Osteoblast (primary cell): ENCODE measurements around the gene SLC66A1. TPM values are rescaled to one million over a fixed set of nuclear protein-coding genes. Genes with fewer than 3 reads are reported as not detected.
"Not testable (repeated sequence)": the region's sequence is repeated elsewhere in the genome, so short reads cannot be mapped to it uniquely, and the experiment has no call there.

ENCODE experiments used
- DNase-seq: peaks from one replicate; pipeline ENCODE4 v3.0.0; 2011; ENCODE audit warnings: low spot score, mixed read lengths; ENCODE audit not compliant: insufficient read length; ENCODE audit errors: missing footprints
- H2AFZ ChIP-seq: 2 replicates; pipeline ENCODE4 v1.6.0; 2011; ENCODE audit warnings: mild to moderate bottlenecking, low read length
- H3K27ac ChIP-seq: 2 replicates; pipeline ENCODE4 v1.5.1; 2011; ENCODE audit warnings: mild to moderate bottlenecking, low read depth, low read length, moderate library complexity
- H3K27me3 ChIP-seq: 2 replicates; pipeline ENCODE4 v1.6.0; 2012; ENCODE audit warnings: mild to moderate bottlenecking, control low read depth, inconsistent platforms, low read length, moderate library complexity; ENCODE audit not compliant: insufficient read depth
- H3K36me3 ChIP-seq: 2 replicates; pipeline ENCODE4 v1.5.1; 2011; ENCODE audit warnings: mild to moderate bottlenecking, low read length, control low read depth, moderate library complexity; ENCODE audit not compliant: insufficient read depth
- H3K4me1 ChIP-seq: 2 replicates; pipeline ENCODE4 v1.5.1; 2011; ENCODE audit warnings: mild to moderate bottlenecking, low read length, control low read depth, moderate library complexity; ENCODE audit not compliant: insufficient read depth
- H3K4me2 ChIP-seq: 2 replicates; pipeline ENCODE4 v1.6.0; 2011; ENCODE audit warnings: mild to moderate bottlenecking, low read length; ENCODE audit not compliant: insufficient read depth
- H3K4me3 ChIP-seq: fragments of 200-600 bp; sonication (generic); 3 replicates; pipeline ENCODE4 v1.5.1; 2012; ENCODE audit warnings: mild to moderate bottlenecking, low read length, inconsistent platforms; ENCODE audit not compliant: insufficient read depth
- H3K79me2 ChIP-seq: 2 replicates; pipeline ENCODE4 v1.6.0; 2012; ENCODE audit warnings: mild to moderate bottlenecking, low read length, control low read depth, inconsistent platforms; ENCODE audit not compliant: insufficient read depth
- H3K9me3 ChIP-seq: 2 replicates; pipeline ENCODE4 v1.5.1; 2011; ENCODE audit warnings: low read depth, low read length, control low read depth
- H4K20me1 ChIP-seq: 2 replicates; pipeline ENCODE4 v1.6.0; 2012; ENCODE audit warnings: mild to moderate bottlenecking, low read length, control low read depth; ENCODE audit not compliant: insufficient read depth
- total RNA-seq: library from RNA; depleted of rRNA; stranded (reverse); fragments of >200 nt; gene quantifications from 2 replicates; pipeline ENCODE4 v1.2.3, GENCODE V29; 2012
- TF ChIP-seq, protein P1 (sequence below): IDR thresholded peaks from 2 replicates; pipeline ENCODE4 v1.5.1; 2011; ENCODE audit warnings: mild to moderate bottlenecking, low read depth, low read length, moderate library complexity; ENCODE audit errors: extremely low read depth

The SLC66A1 gene, protein sequence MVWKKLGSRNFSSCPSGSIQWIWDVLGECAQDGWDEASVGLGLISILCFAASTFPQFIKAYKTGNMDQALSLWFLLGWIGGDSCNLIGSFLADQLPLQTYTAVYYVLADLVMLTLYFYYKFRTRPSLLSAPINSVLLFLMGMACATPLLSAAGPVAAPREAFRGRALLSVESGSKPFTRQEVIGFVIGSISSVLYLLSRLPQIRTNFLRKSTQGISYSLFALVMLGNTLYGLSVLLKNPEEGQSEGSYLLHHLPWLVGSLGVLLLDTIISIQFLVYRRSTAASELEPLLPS
- total RNA-seq: 30.9 and 32.6 TPM in 2 replicates

DNA sequence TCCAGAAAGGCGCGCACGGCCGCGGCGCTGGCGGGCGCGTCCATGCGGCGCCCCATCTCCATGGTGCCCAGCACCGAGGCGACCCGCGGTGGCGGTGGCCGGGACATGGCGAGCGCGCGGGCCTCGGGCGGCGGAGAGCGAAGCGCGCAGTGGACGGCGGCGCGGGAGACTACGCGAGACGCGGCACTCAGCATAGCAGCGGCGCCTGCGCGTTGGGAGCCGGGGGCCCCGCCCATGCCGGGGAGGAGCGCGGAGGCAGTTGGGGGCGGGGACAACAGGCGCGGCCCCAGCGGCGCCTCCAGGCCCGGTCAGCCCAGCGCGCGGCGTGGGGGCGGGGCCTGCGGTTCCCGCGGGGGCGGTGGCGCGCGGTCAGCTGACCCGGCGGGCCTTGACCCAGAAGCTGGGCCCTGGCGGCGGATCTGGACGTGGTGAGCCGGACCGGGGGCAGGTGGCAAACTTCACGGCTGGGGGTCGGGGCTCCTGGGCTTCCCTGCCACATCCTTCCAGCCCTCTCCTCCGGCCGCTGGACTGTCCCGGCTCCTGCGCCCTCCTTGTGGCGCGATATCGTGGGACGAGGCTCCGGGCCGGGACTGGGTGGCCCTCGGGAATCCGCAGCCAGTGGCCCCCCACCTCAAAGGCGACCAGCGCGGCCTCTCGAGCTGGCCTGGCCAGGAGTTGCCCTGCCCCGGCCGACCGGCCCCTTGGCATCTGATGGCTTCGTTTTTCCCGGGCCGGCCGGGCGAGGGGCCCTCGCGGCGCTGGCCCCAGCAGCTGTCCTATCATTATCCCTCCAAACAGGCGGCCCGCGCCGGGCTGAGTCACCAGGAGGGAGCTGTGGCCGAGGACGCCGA, at the start of gene SLC66A1, which contains the start of gene AKR7A2:
SLC66A1 (plus strand) TSS at position 396 of the 851 bp plus-strand sequence. CDS start 5,352 bp downstream, outside the sequence.
AKR7A2 (minus strand) TSS at position 214 of the 851 bp plus-strand sequence; CDS start at position 194, 20 bp downstream.
- no peaks in the 10 kb centered on the region for H3K27me3 ChIP-seq
- peak within 1 kb of the TSS; percentile 89 for H3K4me3 ChIP-seq
- H2AFZ ChIP-seq: peak within 1 kb of the TSS; percentile 87
- peaks cover 80% of the 10 kb centered on the region for H3K79me2 ChIP-seq
- H3K9me3 ChIP-seq: no peaks in the 10 kb centered on the region
- peak; percentile 100 for DNase-seq
- H3K4me1 ChIP-seq: peaks cover 24% of the 10 kb centered on the region
- TF ChIP-seq, protein P1, sequence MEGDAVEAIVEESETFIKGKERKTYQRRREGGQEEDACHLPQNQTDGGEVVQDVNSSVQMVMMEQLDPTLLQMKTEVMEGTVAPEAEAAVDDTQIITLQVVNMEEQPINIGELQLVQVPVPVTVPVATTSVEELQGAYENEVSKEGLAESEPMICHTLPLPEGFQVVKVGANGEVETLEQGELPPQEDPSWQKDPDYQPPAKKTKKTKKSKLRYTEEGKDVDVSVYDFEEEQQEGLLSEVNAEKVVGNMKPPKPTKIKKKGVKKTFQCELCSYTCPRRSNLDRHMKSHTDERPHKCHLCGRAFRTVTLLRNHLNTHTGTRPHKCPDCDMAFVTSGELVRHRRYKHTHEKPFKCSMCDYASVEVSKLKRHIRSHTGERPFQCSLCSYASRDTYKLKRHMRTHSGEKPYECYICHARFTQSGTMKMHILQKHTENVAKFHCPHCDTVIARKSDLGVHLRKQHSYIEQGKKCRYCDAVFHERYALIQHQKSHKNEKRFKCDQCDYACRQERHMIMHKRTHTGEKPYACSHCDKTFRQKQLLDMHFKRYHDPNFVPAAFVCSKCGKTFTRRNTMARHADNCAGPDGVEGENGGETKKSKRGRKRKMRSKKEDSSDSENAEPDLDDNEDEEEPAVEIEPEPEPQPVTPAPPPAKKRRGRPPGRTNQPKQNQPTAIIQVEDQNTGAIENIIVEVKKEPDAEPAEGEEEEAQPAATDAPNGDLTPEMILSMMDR: no peak
- peak within 1 kb of the TSS; percentile 86 for H3K27ac ChIP-seq
- H3K4me2 ChIP-seq: peak within 1 kb of the TSS; percentile 94
- peaks cover 17% of the 10 kb centered on the region for H3K36me3 ChIP-seq
- peaks cover 36% of the 10 kb centered on the region for H4K20me1 ChIP-seq

DNA sequence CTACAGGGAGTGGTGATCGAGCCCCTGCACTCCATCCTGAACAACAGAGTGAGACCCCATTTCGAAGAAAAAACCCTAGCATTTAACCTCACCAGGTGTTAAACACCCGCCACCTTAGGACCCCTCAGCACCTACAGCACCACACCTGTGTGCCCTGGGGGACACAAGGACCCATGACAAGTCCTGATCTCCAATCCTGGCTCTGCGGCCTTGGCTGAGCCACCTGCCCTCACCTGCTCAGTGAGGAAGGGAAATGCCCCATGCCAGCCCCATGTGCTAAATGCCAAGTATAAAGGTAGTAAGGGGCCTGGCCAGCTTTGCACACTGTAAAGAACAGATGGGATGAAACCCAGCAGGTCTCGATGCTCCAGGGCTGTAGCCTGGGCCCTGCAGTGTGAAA, 49.4 kb upstream of the SLC66A1 start:
- TF ChIP-seq, protein P1: no peak
- H3K27ac ChIP-seq: no peak overlapping the region
- no peak overlapping the region for H2AFZ ChIP-seq
- peaks cover 15% of the 10 kb centered on the region for H3K4me1 ChIP-seq
- H3K9me3 ChIP-seq: no peaks in the 10 kb centered on the region
- peaks cover 22% of the 10 kb centered on the region for H3K36me3 ChIP-seq
- no peaks in the 10 kb centered on the region for H3K79me2 ChIP-seq
- H4K20me1 ChIP-seq: no peaks in the 10 kb centered on the region
- peak; percentile 43 for DNase-seq
- no peak overlapping the region for H3K4me2 ChIP-seq
- H3K4me3 ChIP-seq: no peak overlapping the region
- no peaks in the 10 kb centered on the region for H3K27me3 ChIP-seq

DNA sequence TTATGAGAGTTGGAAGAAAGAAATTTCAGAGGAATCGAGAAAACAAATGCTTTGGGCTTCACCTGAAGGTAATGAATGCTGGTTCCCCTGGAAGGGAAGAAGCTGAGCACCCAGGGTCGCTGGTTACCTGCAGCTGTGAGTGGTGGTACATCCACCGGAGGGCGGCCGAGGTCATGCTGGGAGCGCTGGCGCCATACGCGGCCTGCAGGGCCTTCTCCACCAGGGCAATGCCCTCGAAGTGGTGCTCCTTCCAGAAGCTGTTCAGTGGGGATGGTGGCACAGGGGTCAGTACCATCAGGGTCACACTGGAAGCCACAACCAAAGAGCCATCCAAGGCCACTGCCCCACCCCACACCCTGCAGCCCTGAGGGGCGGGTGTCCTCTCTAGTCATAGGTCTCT, 43.7 kb upstream of the SLC66A1 start:
- Histone ChIP-seq H3K27ac (no peak overlapping the region), H3K27me3 (no peaks in the 10 kb centered on the region), H4K20me1 (no peaks in the 10 kb centered on the region), H3K36me3 (no peaks in the 10 kb centered on the region), H3K4me1 (no peaks in the 10 kb centered on the region), H3K4me2 (no peak overlapping the region), H3K79me2 (no peaks in the 10 kb centered on the region), H3K4me3 (no peak overlapping the region), H2AFZ (no peak overlapping the region), H3K9me3 (no peaks in the 10 kb centered on the region)
- DNase-seq: no peak
- TF ChIP-seq, protein P1: no peak

DNA sequence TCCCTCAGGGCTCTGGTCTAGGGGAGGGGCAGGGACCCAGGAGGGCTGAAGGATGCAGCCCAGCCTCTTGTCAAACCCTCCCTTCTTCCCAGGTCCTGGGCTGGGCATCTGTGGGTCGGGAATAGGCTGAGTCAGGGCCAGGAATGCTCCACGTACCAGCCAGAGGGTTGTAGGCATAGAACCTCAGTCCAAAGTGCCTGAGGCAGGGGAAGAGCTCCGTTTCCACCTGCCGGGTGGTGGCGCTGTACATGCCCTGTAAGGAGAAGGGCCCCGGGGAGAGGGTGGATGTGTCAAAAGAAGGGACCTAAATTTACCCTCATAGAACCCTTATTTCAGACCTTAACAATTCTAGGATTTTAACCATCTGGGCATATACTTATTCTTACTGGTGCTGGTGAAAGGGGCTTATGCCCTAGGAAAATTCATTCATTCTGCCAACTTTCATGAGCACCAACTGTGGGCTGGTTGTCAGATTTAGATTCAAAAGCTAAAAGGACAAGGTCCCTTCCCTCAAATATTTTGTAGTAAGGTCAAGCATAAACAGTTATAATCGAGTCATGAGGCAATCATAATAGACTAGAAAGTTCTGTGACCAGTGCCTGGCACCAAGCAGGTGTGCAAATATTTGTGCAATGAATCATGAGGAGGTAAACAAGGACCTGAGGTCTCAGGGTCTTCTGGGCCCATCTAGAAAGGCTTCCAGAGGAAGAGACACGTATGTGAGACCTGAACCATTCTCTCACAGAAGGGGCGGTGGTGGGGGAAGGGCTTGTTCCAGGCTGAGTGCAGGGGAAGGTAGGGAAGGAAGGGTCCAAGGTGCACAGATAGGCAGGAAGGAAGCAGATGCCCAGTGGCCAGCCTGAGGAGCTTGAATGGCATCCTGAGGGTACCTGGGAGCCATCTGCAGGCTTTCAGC, 42.4 kb upstream of the SLC66A1 start:
- not testable (repeated sequence) for H3K4me3 ChIP-seq, H3K36me3 ChIP-seq, H3K79me2 ChIP-seq, H3K4me1 ChIP-seq, H4K20me1 ChIP-seq, H3K27ac ChIP-seq, H2AFZ ChIP-seq, H3K9me3 ChIP-seq, H3K4me2 ChIP-seq, H3K27me3 ChIP-seq
- peak; percentile 49 for DNase-seq

DNA sequence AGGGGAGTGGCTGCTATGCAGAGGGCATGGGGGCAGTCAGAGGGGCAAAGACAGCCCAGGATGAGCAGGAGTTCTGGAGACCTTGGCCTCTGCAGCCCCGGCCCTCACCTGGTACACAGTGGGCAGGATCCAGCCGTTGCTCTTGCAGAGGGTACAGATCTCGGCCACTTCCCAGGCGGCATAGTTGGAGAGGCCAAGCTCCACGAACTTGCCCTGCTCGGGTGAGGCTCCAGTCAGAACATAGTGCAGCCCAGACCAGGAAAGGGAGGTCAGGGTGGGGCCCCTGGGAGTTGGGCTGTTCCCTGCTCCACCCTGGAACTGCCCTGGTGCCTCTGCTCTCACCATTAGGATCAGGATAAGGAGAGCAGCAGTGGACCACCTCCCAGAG, 41.8 kb upstream of the SLC66A1 start:
- not testable (repeated sequence) for H3K27ac ChIP-seq, H3K36me3 ChIP-seq, H3K4me3 ChIP-seq, H2AFZ ChIP-seq, H3K79me2 ChIP-seq, H3K4me2 ChIP-seq, H4K20me1 ChIP-seq, H3K4me1 ChIP-seq, H3K9me3 ChIP-seq, DNase-seq, H3K27me3 ChIP-seq
